ENCODE data around the gene FOXD2.

GRCh38 chr1:47448462-47449222 is 10.8 kb downstream of the FOXD2 start:
- TF ChIP-seq EZH2 (IDR thresholded peaks at IDR 0.05; ENCODE audit: low read length, missing control alignments) = no peak
- no peak for TF ChIP-seq CTCF (conservative IDR thresholded peaks at IDR 0.05 in 1 of 2, IDR thresholded peaks at IDR 0.05 in 1 of 2; ENCODE audit: low read depth in 1 of 2, low read length in 2 of 2)
